GM19239 (cell line): Measurements from ENCODE around the gene THAP4.

Experiments
- DNase-seq: peaks from one replicate; pipeline ENCODE4 v3.0.0; 2011; ENCODE audit warnings: low spot score; ENCODE audit not compliant: insufficient read length
- FAIRE-seq: peaks from 2 replicates; lab custom pipeline; 2011; peaks lifted over from hg19 to GRCh38; lab: Jason Lieb, UNC

Gene THAP4

GRCh38 chr2:241555711-241556110, 81.2 kb downstream of the THAP4 start:
- FAIRE-seq: no peak

DNA sequence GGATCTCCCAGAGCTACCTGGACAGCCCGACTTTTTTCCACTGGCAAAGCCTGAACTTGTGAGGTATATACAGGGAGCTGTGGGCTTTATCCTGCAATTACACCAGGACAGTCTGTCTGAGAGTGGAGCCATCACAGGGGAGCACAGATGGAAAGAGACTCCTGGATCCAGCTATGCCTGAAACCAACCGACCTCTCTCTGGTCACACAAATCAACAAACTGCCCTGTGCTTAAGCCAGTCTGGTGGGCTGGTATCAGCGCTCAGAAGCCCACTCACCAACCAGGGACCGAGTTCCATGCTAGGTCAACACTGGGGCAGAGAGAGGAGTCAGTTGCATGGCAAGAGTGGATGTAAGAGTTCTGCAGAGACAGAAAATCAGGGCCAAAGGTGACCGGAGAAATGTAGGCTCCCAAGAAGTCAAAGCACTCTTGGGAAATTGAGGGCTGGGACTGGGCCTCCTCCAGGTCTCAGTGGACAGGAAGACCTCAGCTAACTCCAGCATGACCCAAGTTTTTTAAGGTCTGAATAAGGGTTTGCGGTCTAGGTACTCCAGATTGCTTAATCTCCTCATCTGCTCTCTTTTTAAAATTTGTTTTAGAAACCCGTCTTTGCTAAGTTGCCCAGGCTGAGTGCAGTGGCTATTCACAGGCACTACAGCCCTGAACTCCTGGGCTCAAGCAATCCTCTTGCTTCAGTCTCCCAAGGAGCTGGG, 82.2 kb downstream of the THAP4 start:
- FAIRE-seq: no peak
- DNase-seq: no peak

More at GRCh38 chr2:241555711-241556110, 81.2 kb downstream of the THAP4 start:
- DNase-seq: no peak

GRCh38 chr2:241553981-241554380, 83.0 kb downstream of the THAP4 start:
- no peak for DNase-seq
- no peak for FAIRE-seq

DNA sequence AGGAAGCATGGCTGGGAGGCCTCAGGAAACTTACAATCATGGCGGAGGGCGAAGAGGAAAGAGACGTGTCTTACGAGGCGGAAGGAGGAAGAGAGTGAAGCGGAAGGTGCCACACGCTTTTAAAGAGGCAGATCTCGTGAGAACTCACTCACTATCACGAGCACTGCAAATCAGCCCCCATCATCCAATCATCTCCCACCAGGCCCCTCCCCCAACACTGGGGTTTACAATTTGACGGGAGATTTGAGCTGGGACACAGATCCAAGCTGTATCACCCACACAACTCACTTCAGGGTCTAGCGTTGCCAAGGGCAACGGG, 83.5 kb downstream of the THAP4 start:
- DNase-seq (no peak), FAIRE-seq (no peak)

GRCh38 chr2:241551998-241552737, 84.8 kb downstream of the THAP4 start:
- DNase-seq (no peak), FAIRE-seq (no peak)

- no peak for FAIRE-seq
- no peak for DNase-seq
Observed at GRCh38 chr2:241551599-241551997, 85.4 kb downstream of the THAP4 start.

DNA sequence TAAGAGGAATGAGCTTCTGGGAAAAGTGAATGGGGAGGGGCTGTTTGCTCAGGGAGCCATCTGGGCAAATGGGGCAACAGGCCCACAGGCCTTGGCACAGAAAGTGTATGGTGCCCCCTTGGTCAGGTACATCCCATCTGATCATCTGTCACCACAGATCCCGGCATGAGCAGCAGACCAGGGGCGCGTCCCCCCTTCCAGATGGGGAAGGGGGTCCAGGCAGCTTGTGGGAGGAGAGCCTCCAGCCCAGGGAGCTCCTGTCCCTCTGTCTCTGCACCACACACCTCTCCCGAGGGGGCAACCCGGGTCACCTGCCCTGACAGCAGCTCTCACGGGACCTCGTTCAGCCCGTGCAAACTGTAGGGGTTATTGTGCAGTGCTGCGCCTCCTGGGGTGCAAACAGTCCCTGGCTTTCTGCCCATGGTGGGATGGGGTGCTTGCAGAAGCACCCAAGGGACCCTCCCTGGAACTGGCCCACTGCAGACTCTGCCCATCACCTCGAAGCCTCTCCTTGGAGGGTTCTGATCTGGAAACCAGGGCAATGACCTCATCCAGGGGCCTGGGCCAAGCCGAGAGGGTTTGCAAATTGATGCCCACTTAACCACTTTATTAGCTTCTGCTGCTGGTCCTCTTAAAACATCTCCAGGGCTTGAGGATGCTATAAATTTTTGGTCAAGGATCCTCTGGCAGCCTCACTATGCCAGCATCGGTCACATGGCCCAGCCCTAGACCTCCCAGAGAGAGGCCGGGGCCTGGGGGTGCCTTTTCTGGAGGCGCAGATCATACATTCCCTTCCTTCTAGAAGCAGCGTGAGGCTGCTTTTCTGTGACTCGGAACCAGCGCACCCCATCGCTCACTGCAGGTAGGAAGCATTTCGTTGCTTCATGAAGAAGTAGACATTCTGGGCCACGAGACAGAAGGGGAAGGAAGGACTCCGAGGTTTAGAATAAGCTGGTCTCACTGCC, 86.1 kb downstream of the THAP4 start:
- DNase-seq (no peak), FAIRE-seq (no peak)

DNA sequence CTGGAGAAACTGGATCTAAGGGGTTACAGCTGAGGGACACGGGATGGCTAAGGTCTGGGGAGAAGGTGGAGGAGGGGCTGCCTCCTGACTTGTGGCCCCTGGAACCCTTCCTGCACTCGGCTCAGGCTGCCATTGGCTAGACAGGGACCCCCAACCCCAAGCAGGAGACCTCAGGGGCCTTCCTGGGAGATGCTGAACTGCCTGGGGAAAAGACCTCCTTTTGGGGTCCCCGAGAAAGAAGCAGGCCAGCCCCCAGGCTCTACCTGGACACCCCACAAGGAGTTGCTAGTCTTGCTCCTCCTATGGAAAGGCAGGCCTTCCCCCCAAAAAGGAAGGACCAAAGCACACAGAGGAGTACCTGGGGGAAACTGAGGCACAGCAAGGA, 88.5 kb downstream of the THAP4 start:
- FAIRE-seq (no peak), DNase-seq (no peak)

DNA sequence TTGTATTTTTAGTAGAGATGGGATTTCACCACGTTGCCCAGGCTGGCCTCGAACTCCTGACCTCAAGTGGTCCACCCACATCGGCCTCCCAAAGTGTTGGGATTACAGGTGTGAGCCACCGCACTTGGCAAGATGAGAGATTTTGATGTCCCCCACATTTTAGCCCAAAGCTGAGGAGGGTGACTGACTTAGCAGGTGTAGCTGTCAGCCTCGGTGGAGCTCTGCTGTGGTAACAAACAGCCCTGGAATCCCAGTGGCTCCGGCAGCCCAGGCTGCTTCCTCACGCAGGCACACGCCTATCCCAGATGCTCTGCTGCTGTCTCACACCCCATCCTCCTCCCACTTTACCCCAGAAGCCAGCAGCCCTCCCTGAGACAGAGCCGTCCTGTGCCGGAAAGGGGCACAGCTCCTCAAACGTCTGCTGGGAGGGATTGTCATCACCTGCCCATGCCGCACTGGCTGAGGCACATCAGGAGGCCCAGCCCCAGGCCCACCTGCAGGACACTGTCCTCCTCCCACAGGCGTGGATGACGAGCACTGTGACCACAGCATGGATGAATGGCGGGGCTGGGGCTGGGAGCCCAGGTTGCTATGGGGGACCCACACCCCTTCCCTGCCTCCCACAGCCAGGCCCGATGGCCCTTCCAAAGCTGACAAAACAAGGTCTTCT, 89.0 kb downstream of the THAP4 start:
- DNase-seq (no peak), FAIRE-seq (no peak)

DNA sequence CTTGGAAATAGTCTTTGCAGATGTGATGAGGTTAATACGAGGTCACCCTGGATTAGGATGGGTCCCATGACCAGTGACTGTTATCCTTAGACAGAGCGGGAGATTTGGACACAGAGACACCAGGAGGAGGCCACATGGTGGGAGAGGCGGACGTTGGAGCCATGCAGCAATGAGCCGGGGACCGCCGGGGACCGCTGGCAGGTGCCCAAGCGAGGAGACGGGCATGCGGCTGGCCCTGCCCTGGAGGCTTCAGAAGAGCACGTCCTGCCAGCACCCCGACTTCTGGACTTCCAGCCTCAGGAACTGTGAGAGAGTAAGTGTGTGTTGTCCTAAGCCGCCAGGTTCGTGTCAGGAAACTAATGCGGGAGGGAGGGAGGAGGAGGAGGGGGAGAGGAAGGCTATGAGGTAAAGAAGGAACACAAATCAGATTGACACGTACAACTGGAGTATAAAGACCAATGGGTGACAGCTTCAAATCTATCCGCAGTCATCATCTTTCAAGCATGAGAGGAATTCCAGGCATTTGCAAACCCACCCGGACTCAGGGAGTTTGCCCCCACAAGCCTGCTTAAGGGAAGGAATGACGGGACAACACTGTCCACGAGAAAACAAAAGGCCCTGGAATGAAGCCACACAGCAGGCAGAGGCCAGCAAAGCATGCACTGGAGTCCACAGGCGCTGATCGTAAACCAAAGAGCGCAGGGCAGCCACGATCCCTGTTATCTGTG, 90.0 kb downstream of the THAP4 start:
- DNase-seq: no peak

DNA sequence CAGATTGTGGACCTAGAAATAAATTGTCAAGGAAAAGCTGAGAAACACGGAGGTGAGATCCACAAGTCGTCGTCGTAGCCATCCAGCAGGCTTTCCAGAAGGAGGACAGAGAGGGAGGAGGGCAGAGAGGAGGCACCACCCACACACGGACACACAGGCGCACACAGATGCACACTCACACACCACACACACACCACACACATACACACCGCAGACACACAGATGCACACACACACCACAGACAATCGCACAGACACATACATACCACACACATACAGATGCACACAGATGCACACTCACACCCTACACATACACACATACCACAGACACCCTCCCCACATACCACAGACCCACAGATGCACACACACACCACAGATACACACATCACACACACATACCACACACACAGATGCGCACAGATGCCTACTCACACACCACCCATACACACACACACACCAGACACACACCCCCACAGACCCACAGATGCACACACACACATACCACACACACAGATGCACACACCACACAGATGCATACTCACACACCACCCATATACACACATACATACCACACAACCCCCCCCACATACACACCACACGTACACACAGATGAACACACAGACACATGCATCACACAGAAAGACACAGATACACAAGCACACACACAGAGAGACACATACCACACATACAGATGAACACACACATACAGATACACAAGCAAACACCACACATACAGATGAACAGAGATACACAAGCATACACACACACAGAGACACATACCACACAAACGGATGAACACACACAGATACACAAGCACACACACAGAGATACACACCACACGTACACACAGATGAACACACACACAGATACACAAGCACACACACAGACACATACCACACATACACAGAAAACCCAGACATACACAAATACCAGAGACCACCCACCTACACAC, 91.2 kb downstream of the THAP4 start:
- no peak for DNase-seq
- no peak for FAIRE-seq

More for the DNA sequence above, 90.0 kb downstream of the THAP4 start:
- no peak for FAIRE-seq

GRCh38 chr2:241545106-241545505, 91.9 kb downstream of the THAP4 start:
- DNase-seq (no peak), FAIRE-seq (no peak)

DNA sequence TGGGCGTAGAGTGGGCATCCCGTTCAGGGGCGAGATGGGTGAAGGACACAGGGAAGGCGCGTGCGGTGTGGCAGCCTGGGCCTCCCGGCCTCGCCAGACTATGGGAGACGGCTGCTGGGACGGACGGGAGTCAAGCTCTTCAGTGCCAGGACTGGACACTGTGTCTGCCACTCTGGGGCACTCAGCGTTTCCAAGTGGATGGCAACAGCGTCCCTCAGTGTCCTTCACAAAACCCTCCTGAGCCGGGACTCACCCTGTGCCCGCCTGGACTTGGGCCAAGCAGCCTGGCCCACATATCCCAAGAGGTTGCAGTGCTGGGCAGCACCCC, 94.7 kb downstream of the THAP4 start:
- FAIRE-seq: no peak
- DNase-seq: no peak

DNA sequence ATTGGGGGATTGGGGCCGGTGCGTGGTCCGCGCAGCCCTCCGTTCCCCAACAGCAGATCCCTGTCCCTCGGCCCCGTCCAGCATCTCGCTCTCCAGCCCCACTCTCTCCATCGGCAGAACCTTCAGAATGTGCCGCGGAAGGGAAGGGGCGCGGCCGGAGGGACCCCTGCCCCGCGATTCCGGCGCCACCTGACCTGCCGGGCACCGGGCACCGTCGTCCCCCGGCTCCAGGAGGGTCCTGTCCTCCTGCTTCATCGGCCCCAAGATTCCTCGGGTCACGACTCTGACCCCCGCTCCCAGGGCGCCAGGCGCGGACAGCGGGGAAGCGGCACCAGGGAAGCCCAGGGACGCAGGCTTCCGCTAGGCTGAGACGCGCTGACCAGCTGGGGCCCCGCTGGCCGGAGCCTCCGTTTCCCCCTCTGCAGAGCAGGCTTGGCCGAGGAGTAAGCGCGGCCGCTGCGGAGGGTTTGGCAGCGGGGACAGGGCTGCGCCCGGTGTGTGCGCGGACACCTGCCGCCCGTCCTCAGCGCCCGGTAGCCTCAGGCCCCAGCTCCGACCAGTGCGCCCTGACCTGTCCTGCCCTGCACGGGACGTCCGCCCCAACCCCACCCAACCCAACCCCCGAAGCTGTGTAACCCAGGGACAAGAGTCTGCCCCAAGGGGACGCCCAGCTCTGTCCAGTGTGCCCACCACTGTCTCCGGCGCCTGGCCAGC, 95.2 kb downstream of the THAP4 start:
- DNase-seq: no peak
- no peak for FAIRE-seq

DNA sequence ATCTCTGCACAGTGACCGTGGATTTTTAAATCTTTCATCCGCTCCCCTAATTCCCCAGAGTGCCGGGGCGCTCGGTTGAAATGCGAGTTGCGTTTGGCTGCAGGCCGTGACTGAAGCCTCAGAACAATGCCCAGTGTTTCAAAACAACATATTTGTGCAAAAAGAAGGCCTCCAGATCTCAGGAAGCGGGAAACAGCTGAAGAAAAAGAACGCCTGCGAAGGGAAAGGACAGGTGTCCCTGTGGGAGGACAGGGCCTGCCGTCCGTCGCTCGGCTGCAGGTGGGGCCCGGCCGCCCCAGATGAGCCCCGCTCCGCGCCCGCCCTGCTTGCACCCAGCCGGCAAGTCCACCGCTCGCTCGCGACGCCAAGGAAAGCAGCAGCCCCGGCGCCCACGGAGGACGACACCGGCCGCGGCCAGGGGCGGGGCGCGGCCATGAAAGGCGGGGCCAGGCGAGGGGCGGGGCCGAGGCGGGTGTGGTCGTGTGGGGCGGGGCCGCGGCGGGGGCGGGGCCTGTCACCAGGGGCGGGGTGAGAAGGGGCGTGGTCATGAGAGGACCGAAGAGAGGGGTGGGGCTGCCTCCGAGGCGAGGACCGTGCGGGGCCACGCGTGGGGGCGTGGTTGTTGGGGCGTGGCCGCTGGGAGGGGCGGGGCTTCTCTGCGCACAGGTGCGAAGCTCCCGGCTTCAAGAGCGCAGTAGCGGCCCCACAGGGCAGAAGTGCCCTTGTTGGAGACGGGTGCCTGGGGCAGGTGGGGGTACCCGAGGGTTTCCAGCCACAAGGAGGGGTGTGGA, 96.0 kb downstream of the THAP4 start:
- FAIRE-seq: no peak
- no peak for DNase-seq

DNA sequence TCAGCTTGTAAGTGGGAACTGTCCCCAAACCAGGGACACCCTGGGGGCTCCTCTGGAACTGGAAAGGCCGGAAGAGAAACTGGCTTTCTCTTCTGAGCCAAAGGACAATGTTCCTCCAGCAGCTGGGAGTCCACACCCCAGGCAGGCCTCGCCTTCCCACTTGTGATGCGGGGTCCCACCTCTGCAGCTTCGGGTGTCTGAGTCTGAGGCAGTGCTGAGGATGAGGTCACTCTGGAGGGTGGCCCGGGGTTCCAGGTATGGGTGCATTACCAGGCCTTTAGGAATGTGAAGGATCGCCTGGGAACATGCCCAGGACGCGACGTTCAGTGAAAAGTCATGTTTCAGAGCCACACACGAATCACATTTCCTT, 96.6 kb downstream of the THAP4 start:
- DNase-seq: no peak
- FAIRE-seq: no peak

GRCh38 chr2:241539616-241540374, 97.2 kb downstream of the THAP4 start:
- no peak for DNase-seq
- no peak for FAIRE-seq
